GM19438 (cell line): ENCODE data around the gene TMEM240.
"Not testable (repeated sequence)": the region's sequence is repeated elsewhere in the genome, so short reads cannot be mapped to it uniquely, and the experiment has no call there.

Source experiments
- ATAC-seq: cut with Tn5 transposase; IDR thresholded peaks from one replicate; pipeline ENCODE4 v1.9.1; 2021; ENCODE audit warnings: low read depth; ENCODE audit not compliant: unreplicated experiment

The TMEM240 gene

DNA sequence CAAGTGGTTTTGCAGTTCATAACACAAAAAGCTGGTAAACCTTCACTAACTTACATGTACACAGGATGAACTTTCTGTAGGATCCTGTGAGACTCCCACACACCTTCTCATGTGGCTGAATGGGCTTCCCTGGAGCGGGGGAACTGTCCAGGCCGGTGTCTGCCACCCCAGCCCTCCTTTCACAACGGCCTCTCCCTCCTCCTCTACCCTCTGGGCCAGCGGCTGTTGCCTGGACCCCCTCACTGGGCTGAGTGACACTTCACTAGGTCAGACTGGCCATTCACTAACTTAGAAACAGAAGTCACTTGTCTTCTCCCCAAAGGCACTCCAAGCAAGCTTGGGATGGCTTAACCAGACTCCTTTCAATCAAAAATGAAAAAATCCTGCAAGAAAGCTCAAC lies 18.2 kb upstream of the TMEM240 start:
- no peak for ATAC-seq

DNA sequence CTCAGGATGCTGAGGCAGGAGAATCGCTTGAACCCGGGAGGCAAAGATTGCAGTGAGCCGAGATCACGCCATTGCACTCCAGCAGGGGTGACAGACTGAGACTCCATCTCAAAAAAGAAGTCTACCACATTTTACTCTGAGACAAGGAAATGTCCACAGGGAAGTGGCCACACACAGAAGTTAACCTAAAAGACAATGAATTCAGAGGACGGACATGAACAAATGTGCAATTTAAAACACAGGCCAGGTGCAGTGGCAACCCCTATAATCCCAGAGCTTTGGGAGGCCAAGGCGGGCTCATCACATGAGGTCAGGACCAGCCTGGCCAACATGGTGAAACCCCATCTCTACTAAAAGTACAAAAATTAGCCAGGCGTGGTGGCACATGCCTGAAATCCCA lies 17.3 kb upstream of the TMEM240 start:
- not testable (repeated sequence) for ATAC-seq

DNA sequence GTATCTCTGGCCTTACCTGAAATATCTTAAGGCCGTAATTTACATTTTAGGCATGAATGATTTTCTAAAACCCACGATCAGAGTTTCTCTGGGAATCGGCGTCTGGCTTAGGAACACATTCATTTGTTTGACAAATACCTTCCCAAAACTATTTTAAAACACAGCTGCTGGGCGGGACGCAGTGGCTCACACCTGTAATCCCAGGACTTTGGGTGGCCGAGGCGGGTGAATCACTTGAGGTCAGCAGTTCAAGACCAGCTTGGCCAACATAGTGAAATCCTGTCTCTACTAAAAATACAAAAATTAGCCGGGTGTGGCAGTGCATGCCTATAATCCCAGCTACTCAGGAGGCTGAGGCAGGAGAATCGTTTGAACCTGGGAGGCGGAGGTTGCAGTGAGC lies 16.5 kb upstream of the TMEM240 start:
- not testable (repeated sequence) for ATAC-seq

DNA sequence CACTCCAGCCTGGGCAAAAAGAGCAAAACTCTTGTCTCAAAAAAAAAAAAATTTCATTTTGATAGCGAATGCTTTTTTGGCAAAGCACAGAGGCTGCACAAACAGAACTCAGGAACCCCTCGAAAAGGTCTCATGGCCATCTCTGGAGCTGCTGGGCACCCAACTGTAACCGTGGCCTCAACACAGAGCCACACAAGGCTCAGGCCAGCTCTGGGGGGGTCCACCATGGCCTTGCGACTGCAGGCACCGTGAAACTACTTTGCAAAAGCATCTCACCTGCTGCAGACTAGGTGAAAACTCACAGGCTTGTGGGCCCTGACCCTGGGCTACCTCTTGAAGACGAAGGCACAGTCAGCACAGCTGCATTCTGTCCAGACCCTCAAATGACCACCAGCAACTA lies 16.1 kb upstream of the TMEM240 start:
- ATAC-seq = no peak

DNA sequence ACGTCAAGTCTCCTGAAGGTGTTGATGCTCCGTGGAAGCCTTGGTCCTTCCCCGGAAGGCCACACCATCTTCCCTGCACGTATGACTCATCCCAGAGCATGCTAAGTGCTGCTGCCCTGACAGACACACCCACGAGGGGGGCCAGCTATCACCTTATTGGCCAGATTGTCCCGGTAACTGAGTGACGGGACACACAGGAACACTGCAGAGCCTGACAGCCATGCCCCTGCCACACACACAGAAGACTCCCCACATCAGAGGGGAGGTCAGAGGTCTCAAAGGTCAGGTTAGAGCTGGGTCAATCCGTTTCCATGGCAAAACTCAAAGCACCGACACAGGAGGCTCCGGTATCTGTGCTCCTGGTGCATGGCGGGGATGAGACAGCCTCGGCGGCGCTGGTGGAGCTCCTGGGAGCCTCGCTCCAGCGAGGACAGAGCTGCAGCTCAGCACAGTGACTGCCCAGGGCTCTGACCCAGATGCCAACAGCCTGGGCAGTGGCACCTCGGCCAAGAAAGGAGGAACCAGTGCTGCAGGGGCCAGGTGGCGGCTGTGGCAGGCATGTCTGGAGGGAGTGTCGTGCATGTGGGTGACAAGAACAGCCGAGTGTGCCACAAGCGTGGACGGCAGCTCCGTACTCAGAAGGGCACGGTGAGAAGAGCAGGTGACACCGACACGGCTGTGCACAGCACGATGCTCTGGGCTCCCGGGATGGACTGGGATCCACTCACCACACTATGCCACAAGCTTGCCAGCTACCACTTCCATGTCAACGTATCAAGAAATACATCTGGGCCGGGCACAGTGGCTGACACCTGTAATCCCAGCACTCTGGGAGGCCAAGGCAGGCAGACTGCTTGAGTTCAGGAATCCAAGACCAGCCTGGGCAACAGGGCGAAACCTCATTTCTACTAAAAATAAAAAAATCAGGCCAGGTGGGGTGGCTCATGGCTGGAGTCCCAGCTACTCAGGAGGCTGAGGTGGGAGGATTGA lies 14.8 kb upstream of the TMEM240 start:
- ATAC-seq = no peak

DNA sequence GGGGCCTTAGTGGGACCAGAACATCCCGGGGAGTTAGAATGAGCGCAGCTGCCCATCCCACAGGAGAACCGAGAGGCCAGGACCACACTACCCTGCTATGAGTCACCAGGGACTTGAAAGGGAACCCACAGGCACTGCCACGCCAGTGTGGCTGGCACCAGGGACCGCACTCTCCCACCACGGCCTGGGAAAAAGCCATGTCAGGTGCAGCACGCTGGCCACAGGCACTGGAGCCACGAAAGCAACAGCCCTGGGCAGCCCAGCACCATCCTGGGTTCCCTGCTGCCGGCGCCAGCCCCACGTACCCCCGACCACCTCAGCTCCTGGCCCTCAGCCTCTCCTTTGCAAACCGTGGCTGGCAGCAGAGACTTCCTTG lies 14.1 kb upstream of the TMEM240 start:
- no peak for ATAC-seq

DNA sequence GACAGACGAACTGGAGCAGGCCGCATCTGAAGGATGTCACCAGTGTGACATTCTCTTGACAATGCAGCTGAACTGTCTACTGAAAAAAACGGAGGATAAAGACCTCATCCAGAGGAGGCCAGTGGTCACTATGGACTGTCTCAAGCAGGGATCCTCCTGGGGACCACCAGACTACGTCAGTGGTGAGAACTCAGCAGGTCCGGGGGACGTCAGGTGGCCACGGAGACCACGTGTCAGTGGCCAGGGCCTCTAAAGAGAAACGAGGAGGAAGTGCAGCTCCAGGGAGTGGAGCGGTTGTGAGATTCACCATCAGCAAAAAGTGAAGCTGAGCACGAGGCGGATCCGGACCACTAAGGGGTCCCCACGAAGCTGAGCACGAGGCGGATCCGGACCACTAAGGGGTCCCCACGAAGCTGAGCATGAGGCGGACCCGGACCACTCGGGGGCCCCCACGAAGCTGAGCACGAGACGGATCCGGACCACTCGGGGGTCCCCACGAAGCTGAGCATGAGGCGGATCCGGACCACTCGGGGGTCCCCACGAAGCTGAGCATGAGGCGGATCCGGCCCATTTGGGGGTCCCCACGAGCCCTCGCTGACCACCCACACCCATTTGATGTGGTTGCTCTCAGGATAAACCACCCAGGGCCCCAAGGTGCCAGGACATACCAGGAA lies 13.5 kb upstream of the TMEM240 start:
- ATAC-seq = no peak

DNA sequence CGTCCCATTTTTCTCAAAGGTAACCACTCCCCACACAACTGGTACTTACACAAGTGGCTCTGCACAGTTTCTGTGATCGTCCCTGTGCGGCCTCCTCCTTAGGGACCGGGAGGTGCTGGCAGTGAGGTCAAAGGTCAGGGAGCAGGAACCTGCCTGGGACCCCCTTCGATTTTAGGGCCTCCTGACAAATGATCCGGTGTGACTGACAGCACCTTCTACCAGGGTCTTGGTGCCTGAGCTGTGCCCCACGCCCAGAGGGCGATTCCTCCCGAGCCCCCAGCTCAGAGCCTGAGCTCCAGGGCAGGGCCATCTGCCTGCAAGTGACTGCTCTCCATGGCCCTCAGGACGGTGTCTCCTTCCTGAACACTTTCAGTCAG lies 11.8 kb upstream of the TMEM240 start:
- ATAC-seq = no peak

DNA sequence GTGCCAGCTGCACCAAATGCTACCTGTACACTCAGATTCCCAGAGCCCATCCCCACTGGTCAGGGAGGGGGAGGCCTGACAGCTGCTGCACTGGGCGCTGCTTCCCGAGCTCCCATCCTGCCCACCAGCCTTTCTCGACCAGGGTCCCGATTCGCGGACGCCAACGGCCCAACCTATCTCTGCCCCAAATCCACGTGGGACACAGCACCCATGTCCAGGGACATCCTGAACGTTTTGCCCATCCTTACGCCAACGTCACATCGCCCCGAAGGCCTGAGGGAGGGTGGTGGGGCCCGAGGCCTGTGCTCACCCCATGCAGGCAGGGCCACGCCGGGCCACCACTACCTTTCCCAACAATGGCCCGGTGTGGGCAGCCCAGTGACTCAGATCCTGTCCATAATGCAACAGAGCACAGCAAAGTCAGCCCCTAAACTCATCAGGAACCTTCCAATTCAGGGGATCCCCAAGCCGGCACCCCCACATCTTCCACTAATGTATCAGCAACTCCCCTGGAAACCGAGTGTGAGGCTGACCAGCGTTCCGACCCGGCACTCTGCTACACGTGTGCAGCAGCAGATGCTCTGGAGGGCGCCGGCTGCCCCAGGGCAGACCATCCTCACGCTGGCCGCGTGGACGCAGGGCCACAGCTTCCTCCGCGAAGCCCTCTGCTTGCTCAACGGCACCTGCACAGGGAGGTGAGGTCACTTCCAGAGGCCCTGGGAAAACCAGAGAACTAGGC lies 11.3 kb upstream of the TMEM240 start:
- ATAC-seq = no peak

DNA sequence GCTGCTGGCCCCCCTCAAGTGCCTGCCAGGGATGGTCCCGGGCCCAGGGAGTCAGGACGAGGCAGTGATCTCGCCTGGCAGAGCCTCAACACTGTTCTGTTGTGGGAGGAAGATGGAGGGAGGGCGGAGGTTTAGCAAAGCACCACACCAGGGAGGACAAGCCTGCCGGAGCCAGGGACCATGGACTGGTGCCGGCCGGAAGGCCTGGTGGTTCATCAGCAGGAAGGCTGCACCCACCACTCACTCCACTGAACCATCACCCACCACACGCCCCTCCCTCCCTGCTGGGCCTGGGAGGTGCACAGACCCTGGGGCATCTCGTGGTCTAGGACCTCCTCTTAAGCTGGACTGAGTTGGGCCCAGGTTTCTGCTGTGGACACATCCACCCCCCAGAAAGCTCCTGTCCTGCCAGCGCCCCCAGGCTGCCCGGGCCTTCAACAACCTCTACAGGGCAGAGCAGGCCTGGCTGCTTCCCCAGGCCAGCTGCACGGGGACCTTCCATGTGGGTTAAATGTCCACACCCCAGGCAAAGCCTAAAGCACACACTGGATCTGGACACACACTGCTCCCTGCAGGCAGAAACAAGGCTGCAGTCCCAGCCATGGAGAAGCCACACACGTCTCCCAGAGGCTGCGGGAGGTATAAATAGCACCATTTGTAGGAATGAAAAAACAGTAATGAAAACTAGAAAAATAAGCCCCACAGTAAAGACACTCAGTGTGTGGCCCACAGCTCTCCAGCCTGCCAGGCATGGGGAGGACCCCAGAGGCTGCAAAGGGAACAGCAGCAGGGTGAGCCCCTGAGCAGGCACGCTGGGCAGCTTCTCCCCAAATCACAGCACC lies 10.4 kb upstream of the TMEM240 start:
- no peak for ATAC-seq

DNA sequence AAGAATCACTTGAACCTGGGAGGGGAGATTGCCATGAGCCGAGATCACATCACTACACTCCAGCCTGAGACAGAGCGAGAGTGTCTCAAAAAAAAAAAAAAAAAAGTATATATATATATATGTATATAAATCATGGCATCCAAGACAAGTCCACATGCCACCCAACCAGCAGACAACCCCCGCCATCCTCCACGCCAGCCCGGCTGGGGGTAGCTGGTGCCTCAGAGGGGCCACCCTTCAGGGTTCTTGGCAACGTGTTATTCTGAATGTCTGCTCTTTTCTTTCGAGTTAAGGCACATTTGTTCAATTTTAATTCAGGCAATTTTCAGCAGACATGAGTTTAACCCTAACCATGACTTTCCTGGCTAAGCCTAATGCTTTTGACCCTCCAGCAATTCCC lies 9.7 kb upstream of the TMEM240 start:
- no peak for ATAC-seq

DNA sequence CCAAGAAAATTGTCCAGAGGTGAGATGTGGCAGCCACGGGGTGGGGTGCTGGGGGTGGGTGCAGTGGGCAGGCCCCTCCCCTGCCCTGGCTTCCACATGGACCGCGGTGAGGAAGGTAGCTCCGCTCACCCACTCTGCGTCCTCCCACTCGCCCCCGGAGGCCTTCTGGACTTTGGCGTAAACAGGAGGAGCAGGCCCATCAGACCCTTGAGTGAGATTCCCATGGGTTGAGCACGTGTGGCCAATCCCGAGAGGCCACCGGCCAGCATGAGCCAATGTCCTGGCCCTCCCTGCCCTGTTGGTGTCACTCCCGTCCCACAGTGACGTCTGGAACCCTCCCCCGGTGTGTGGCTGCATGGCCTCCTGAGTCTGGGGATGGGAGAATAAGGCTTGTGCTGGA lies 8.2 kb upstream of the TMEM240 start:
- ATAC-seq = no peak

DNA sequence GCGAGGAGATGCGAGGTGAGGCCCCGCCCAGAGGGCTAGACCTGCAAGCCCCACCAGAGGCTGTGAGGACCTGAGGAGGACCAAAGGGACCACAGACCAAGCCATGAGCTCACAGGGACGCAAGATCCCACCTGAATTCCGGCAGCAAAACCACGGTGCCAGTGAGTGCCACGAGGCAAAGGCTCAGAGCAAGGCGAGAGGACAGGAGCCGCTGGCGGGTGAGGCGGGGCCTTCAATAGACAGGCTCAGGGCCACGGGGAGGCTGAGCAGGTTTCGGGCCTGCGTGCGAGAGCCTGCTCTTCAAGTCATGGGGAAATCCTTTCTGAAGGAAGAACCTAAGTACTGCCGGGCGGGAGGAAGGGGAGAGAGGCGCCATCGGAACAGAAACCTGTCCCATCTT lies 7.1 kb upstream of the TMEM240 start:
- no peak for ATAC-seq

DNA sequence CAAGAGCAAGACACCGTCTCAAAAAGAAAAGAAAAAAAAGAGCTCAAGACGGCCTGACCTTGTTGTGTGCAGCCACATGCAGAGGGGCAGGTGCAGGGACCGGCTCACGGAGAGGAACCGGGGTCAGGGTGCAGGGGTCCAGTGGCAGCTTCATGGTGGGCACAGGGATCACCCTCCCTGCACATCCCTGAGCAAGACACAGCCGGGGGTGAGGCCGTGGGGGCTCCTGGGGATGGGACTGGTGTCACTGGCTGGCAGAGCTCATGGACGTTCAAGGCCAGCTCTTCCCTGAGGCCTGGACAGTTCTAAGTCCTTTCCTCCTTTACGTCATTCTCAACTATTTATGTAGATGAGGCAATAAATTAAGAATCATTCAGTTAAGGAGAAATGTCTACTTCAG lies 6.6 kb upstream of the TMEM240 start:
- no peak for ATAC-seq

DNA sequence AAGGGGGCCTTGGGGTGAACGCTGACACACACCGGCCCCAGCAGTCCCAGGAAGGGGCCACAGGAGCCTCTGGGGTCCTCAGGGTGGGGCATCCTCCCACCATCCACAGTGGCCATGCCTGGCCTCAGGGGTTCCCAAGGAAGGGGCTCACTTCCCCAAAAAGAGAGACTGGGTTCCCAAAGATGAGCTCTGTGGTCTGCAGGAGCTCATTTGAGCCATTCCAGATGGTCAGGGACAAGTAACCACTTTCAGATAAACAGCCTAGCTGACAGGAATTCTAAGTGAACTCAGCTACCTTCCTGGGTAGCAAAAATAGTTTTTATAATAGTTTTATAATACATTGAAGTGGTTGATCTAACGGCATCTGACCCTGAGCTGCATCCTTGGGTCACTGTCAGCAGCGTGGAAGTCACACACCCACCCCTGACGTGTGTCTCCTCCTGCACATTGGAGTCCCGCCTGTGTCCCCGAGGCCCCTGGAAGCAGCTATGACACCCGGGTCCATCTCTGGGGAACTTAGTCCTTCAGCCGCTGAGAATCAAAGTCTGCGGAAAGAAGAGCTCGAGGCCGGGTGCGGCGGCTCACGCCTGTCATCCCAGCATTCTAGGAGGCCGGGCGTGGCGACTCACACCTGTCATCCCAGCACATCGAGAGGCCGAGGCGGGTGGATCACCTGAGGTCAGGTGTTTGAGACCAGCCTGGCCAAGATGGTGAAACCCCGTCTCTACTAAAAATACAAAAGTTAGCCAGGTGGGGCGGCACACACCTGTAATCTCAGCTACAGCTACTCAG lies 5.7 kb upstream of the TMEM240 start:
- ATAC-seq = no peak

DNA sequence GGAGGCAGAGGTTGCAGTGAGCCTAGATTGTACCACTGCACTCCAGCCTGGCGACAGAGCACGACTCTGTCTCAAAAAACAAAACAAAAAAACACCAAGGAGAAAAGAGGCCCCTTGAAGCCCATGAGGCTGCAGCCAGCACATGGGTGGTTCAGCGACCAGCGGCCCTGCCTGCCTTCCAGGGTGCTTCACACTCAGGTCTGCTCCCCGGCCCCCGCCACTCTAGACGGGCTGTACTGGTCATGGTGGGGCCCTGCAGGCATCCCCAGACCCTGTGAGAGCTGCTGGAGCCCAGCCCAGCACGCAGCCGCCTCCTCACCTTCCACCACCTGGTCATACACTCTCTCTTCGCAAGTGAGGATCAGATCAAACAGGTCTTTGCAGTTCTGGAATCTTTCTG lies 4.1 kb upstream of the TMEM240 start:
- ATAC-seq = no peak

DNA sequence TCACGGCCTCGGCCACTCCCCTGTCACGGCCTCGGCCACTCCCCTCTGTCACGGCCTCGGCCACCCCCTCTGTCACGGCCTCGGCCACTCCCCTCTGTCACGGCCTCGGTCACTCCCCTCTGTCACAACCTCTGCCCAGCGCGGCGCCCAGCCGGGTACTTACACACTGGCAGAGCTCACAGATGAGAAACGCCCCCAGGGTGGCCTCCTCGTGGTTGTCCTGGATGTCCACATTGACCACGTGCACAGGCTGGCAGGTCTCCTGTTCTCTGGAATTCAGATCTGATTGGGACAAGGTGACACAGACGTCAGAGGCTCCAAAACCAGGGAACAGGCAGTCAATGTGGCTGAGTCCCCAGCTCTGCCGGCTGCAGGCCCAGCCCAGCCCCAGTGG lies 3.3 kb upstream of the TMEM240 start:
- ATAC-seq = no peak

DNA sequence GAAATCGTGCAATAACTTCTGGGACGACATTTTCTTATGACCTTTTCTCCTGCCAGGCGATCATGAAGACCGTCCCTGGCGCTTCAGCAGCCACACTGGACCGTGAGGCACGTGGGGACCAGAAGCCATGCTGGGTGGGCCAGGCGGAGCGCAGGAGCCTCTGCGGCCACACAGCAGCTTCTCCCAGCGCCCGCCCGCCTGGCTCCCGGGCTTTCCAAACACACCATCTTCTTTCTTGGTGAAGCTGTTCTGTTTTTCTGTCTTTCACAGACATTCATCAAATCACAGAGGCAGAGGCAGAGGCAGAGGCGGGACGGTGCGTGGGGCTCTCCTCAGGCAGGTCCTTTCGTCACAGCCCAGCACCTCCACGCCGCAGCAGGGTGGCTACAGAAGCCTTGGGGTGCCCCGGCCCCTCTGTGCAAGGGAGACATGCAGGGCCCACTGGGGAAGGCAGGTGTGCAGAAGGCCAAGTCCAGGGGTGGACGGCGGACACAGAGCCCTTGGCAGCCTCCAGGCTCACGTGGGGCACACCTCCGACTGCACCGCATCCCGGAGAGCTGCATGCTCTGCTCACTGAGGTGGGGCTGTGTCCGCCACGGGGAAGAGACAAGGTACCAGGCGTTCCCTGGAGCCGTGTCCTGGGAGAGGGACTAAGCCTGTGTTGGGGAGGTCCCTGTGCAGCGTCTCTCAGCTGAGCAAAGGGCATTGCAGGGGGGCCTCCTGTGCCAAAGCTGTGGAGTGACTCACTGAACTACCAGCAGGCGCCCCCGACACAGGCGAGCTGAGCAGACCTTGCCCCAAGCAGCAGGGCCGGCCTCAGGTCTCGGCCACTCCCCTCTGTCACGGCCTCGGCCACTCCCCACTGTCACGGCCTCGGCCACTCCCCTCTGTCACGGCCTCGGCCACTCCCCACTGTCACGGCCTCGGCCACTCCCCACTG lies 2.6 kb upstream of the TMEM240 start:
- no peak for ATAC-seq
